Omental fat pad (tissue), 4 donors: Measurements from ENCODE around the gene CRYZL1. TPM values are rescaled to one million over a fixed set of nuclear protein-coding genes. Genes with fewer than 3 reads are reported as not detected.
"Not testable (repeated sequence)": the region's sequence is repeated elsewhere in the genome, so short reads cannot be mapped to it uniquely, and the experiment has no call there.

Experiments
- ATAC-seq: fragments of 150-250 bp; one replicate; pipeline ENCODE4 v1.9.1; 2016; ENCODE audit warnings: mild to moderate bottlenecking, moderate library complexity; ENCODE audit not compliant: low FRiP score
- DNase-seq: peaks from one replicate; pipeline ENCODE4 v3.0.0-alpha.2; 2019; ENCODE audit warnings: low spot score
- total RNA-seq, 4 donors: library from RNA; depleted of rRNA; stranded (reverse); fragments of >200 nt; gene quantifications; one replicate each; pipeline ENCODE4 v1.1.0, GENCODE V29; 2016
- TF ChIP-seq, protein P1 (sequence below), 3 donors: fragments of 450-650 bp; IDR thresholded peaks; one replicate each; pipeline ENCODE4 v1.5.1; 2016 to 2017; ENCODE audit warnings: antibody characterized with exemption in 3 of 3, mild to moderate bottlenecking in 3 of 3, moderate library complexity in 2 of 3

The CRYZL1 gene
- total RNA-seq, 4 donors from 2014 or later: 24.1 to 57.8 (median 28.3) TPM

DNA sequence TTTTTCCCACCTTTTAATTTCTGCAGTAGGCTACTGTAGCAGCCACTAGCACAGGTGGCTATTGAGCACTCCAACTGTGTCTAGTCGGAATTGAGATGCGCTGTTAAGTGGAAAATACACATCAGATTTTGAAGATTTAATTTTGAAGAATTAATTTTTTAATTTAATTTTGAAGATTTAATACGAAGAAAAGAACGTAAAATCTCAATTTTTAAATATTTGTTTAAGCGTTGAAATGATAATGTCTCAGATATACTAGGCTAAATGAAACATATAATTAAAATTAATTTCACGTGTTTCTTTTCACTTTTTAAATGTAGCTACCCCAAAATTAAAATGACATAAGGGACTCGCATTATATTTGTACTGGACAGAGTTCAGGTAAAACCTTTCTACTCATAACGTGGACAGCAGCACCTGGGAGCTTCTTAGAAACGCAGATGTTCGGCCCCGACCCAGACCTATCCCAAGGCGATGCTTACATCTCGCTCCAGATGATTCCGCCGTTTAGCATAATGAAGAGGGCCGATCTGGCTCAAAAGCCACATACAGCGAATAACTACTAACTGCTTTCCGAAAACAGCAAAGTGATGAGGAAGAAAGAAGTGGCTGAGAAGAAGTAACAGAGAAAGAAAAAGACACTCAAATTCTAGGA, 717 bp downstream of the CRYZL1 start:
- TF ChIP-seq, protein P1, sequence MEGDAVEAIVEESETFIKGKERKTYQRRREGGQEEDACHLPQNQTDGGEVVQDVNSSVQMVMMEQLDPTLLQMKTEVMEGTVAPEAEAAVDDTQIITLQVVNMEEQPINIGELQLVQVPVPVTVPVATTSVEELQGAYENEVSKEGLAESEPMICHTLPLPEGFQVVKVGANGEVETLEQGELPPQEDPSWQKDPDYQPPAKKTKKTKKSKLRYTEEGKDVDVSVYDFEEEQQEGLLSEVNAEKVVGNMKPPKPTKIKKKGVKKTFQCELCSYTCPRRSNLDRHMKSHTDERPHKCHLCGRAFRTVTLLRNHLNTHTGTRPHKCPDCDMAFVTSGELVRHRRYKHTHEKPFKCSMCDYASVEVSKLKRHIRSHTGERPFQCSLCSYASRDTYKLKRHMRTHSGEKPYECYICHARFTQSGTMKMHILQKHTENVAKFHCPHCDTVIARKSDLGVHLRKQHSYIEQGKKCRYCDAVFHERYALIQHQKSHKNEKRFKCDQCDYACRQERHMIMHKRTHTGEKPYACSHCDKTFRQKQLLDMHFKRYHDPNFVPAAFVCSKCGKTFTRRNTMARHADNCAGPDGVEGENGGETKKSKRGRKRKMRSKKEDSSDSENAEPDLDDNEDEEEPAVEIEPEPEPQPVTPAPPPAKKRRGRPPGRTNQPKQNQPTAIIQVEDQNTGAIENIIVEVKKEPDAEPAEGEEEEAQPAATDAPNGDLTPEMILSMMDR (IDR thresholded peaks at IDR 0.05): no peak
- DNase-seq: no peak
- no peak for ATAC-seq

DNA sequence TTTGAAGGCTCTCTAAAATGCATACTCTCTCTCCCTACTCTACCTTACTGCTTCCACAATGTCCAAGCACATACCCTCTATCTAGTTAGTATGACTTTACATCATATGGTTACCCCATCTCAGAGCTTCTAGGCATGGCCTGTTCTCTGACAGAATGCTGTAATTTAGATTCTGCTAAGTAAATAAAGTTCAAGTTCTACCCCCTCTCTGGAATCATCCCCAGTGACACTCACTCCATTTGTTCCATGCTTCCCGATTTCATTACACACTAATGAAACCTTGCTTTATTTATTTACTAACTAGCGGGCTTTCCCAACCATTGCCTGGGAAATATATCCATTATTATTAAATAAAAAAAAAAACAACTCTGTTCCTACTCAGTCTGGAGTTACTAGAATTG, 7.3 kb downstream of the CRYZL1 start:
- TF ChIP-seq, protein P1 (IDR thresholded peaks at IDR 0.05): no peak
- DNase-seq (no peak), ATAC-seq (no peak)

DNA sequence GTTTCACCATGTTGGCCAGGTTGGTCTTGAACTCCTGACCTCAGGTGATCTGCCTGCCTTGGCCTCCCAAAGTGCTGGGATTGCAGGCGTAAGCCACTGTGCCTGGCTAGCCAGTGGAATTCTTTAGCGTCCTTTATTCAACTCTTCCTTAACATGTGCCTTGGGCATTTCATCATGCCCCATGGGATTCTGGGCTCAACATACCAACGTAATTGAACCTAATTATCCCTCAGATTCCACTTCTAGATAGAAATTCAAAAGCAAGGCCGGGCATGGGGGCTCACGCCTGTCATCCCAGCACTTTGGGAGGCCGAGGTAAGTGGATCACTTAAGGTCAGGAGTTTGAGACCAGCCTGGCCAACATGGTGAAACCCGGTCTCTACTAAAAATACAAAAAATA, 15.4 kb downstream of the CRYZL1 start:
- ATAC-seq, DNase-seq: not testable (repeated sequence)

DNA sequence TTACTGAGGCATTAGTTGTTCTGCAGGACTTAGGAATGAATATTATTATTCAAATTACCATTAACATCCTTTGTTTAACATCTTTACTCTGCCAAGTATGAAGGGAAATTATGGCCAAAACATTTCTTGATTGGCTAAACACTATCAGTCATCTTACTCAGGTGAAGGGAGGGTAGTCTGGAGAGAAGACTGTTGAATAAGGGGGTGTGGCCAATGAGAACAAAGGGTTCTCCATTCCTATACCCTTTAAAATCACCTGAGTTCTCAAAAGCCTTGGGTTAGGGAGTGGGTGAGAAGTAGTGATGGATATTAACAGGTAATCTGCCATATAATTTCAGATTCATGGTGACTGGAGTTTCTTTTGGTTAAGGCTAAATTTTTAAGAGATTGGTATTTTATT, 19.3 kb downstream of the CRYZL1 start:
- TF ChIP-seq, protein P1 (IDR thresholded peaks at IDR 0.05): no peak
- DNase-seq (no peak), ATAC-seq (no peak)

DNA sequence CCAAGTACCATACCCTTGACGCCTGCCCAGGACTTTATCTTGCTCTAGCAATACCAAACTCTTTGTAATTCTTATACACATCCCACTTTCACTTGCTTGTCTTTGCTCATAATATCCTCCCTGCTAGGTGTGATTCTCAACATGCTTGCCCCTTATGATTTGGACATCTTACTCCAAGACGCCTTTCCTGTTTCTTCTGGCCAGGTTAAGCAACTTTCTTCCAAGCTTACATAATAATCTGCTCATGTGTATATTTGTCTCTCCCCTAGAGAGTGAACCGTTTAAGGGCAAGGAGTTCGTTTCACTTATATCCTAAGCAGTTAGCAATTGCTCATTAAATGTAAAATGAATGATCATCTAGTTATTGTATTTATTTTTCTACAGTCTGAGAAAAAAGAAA, 21.8 kb downstream of the CRYZL1 start:
- TF ChIP-seq, protein P1 (IDR thresholded peaks at IDR 0.05): no peak
- no peak for DNase-seq
- ATAC-seq: no peak

DNA sequence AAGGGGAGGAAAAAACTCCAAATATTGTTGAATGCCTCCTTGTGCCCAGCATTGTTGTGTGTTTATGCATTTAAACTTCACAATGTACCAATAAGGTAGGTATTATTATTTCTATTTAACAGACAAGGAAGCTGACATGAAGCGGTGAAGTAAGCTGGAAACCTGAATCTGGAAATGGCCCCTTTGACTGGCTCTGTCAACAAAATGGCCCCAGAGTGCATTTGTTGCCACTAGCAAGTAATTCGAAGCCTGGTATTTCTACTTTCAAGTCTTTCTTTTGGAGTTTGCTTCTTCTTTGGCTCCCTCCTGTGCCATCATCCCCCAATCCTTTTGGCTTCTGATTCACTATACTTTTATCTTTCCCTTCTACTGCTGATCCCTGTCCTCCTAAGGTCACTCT, 23.1 kb downstream of the CRYZL1 start:
- ATAC-seq (no peak), DNase-seq (no peak)
- TF ChIP-seq, protein P1 (IDR thresholded peaks at IDR 0.05): no peak

DNA sequence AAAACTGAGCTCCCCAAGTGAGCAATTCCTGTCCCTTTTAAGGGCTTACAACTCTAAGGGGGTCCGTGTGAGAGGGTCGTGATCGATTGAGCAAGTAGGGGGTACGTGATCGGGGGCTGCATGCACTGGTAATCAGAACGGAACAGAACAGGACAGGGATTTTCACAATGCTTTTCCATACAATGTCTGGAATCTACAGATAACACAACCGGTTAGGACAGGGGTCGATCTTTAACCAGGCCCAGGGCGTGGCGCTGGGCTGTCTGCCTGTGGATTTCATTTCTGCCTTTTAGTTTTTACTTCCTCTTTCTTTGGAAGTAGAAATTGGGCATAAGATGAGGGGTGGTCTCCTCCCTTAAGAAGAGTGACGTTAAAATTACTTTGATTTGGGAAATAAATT, 24.0 kb downstream of the CRYZL1 start:
- not testable (repeated sequence) for DNase-seq, ATAC-seq

DNA sequence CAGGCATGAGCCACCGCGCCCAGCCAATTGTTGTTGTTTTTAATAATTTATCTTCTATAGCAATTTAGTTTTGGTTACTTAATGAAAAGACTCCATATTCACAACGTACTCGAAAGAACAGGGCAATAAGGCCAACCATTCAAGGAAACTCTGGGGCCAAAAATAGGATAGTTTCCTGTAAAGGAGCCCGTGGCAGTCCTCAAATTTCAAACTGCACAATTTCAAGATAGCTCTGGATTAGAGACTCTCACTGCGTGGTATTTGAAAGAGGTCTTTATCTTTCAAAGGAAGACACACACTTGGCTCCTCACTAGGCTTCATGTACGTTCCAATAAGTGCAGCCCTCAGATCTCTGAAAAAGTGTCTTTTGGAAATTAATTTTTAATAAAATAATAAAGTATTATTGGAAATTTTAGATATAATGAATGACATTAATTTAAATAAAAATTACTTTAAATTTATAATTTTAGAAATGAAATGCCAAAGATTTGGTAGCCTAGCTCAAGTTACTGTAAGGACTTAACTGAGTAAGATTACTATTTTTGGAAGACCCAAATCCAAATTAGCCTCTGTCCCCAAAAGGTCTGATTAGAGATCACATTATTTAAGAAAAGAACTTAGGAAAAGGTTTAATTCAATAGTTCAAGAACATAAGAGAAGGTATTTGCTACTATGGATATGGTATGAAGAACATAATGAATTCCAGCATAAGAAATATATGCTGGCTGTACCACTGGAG, 30.4 kb downstream of the CRYZL1 start:
- TF ChIP-seq, protein P1 (IDR thresholded peaks at IDR 0.05): no peak
- no peak for ATAC-seq
- no peak for DNase-seq
